Liver (tissue), 9 donors: ENCODE data around the gene AK3. TPM values are rescaled to one million over a fixed set of nuclear protein-coding genes. Genes with fewer than 3 reads are reported as not detected.

Source experiments
- DNase-seq: peaks from one replicate; pipeline ENCODE4 v3.0.0-alpha.2; 2017; ENCODE audit warnings: low spot score
- H3K27ac ChIP-seq, 2 donors: one replicate each; pipeline ENCODE4 v1.7.0; 2013; ENCODE audit warnings: inconsistent platforms in 2 of 2, low read length in 2 of 2, control low read depth in 1 of 2, low read depth in 1 of 2, mild to moderate bottlenecking in 1 of 2
- H3K27me3 ChIP-seq, 4 donors: one replicate each; pipeline versions ENCODE4 v1.6.1 to v1.7.0; 2013; ENCODE audit warnings: low read length in 3 of 4, inconsistent platforms in 1 of 4, mild to moderate bottlenecking in 1 of 4, moderate library complexity in 1 of 4; ENCODE audit not compliant: control insufficient read depth in 4 of 4, insufficient read depth in 4 of 4
- H3K36me3 ChIP-seq, 4 donors: one replicate each; pipeline versions ENCODE4 v1.6.1 to v1.7.0; 2013; ENCODE audit warnings: low read length in 3 of 4, mild to moderate bottlenecking in 3 of 4, low read depth in 1 of 4, moderate library complexity in 1 of 4; ENCODE audit not compliant: control insufficient read depth in 4 of 4, insufficient read depth in 3 of 4
- H3K4me1 ChIP-seq, 4 donors: one replicate each; pipeline versions ENCODE4 v1.6.1 to v1.7.0; 2013; ENCODE audit warnings: low read length in 3 of 4, mild to moderate bottlenecking in 3 of 4, moderate library complexity in 1 of 4; ENCODE audit not compliant: control insufficient read depth in 4 of 4, insufficient read depth in 4 of 4
- H3K4me3 ChIP-seq, 3 donors: one replicate each; pipeline versions ENCODE4 v1.6.1 to v1.7.0; 2013; ENCODE audit warnings: low read length in 3 of 3, control low read depth in 1 of 3, low read depth in 1 of 3, mild to moderate bottlenecking in 1 of 3
- H3K9ac ChIP-seq, 2 donors: one replicate each; pipeline ENCODE4 v1.7.0; 2013; ENCODE audit warnings: low read length in 2 of 2, mild to moderate bottlenecking in 2 of 2, moderate library complexity in 2 of 2, control low read depth in 1 of 2, low read depth in 1 of 2
- H3K9me3 ChIP-seq, 4 donors: one replicate each; pipeline versions ENCODE4 v1.6.1 to v1.7.0; 2013; ENCODE audit warnings: low read length in 3 of 4; ENCODE audit not compliant: control insufficient read depth in 4 of 4
- EGR1 ChIP-seq, 2 donors: IDR thresholded peaks; 2 replicates each; pipeline ENCODE4 v1.6.1; 2016 to 2018; ENCODE audit warnings: antibody characterized with exemption in 2 of 2, low read depth in 2 of 2
- FOXA1 ChIP-seq: IDR thresholded peaks from 2 replicates; pipeline ENCODE4 v1.6.1; 2016; ENCODE audit warnings: antibody characterized with exemption
- FOXA2 ChIP-seq: IDR thresholded peaks from 2 replicates; pipeline ENCODE4 v1.6.1; 2016; ENCODE audit warnings: antibody characterized with exemption
- GABPA ChIP-seq, 2 donors: IDR thresholded peaks in 1 of 2; conservative IDR thresholded peaks in 1 of 2; 2 replicates each; pipeline ENCODE4 v1.6.1; 2016; ENCODE audit warnings: antibody characterized with exemption in 2 of 2, mild to moderate bottlenecking in 1 of 2, moderate library complexity in 1 of 2
- HNF4A ChIP-seq, 2 donors: conservative IDR thresholded peaks; 2 replicates each; pipeline ENCODE4 v1.6.1; 2016; ENCODE audit warnings: antibody characterized with exemption in 2 of 2, mild to moderate bottlenecking in 2 of 2
- HNF4G ChIP-seq: IDR thresholded peaks from 2 replicates; pipeline ENCODE4 v1.6.1; 2016; ENCODE audit warnings: antibody characterized with exemption
- JUND ChIP-seq, 2 donors: IDR thresholded peaks; 2 replicates each; pipeline ENCODE4 v1.6.1; 2016; ENCODE audit warnings: antibody characterized with exemption in 2 of 2
- MAX ChIP-seq: IDR thresholded peaks from 2 replicates; pipeline ENCODE4 v1.6.1; 2016; ENCODE audit warnings: antibody characterized with exemption
- NR2F2 ChIP-seq: IDR thresholded peaks from 2 replicates; pipeline ENCODE4 v1.6.1; 2016; ENCODE audit warnings: antibody characterized with exemption
- RAD21 ChIP-seq, 2 donors: IDR thresholded peaks; 2 replicates each; pipeline ENCODE4 v1.6.1; 2016; ENCODE audit warnings: antibody characterized with exemption in 2 of 2, mild to moderate bottlenecking in 2 of 2
- REST ChIP-seq: IDR thresholded peaks from 2 replicates; pipeline ENCODE4 v1.6.1; 2016; ENCODE audit warnings: antibody characterized with exemption, mild to moderate bottlenecking
- RXRA ChIP-seq, 2 donors: IDR thresholded peaks; 2 replicates each; pipeline ENCODE4 v1.6.1; 2017 to 2018; ENCODE audit warnings: antibody characterized with exemption in 2 of 2, mild to moderate bottlenecking in 1 of 2
- SP1 ChIP-seq: IDR thresholded peaks from 2 replicates; pipeline ENCODE4 v1.6.1; 2018; ENCODE audit warnings: antibody characterized with exemption, mild to moderate bottlenecking
- TAF1 ChIP-seq: conservative IDR thresholded peaks from 2 replicates; pipeline ENCODE4 v1.6.1; 2016; ENCODE audit warnings: antibody characterized with exemption, mild to moderate bottlenecking
- YY1 ChIP-seq: IDR thresholded peaks from 2 replicates; pipeline ENCODE4 v1.6.1; 2016; ENCODE audit warnings: antibody characterized with exemption, mild to moderate bottlenecking
- ZBTB33 ChIP-seq: IDR thresholded peaks from 2 replicates; pipeline ENCODE4 v1.6.1; 2016; ENCODE audit warnings: antibody characterized with exemption
- WGBS: extraction: QIAGEN DNeasy Blood & Tissue Kit; methylation state at CpG from one replicate; pipeline ENCODE4 v1.1.7; 2013; 5-methylcytosine and 5-hydroxymethylcytosine counted together
- polyA plus RNA-seq, 2 donors: library from polyadenylated mRNA; stranded (reverse) in 1 of 2; unstranded in 1 of 2; fragments of 200-250 nt in 1 of 2; fragments of >200 nt in 1 of 2; fragmentation: Nextera tagmentation in 1 of 2; extraction: Ambion mirVana in 1 of 2; gene quantifications; one replicate each; pipeline versions ENCODE4 v1.2.1 to v1.2.3, GENCODE V29; 2013 to 2015
- total RNA-seq, 2 donors: library from RNA; depleted of rRNA; stranded (reverse); fragments of >200 nt; gene quantifications; one replicate each; pipeline ENCODE4 v1.2.3, GENCODE V29; 2014
- TF ChIP-seq, protein P1 (sequence below): IDR thresholded peaks from 2 replicates; pipeline ENCODE4 v1.6.1; 2016; ENCODE audit warnings: antibody characterized with exemption
- donor health status: healthy.
- donor health status: healthy.
- donor health status: healthy.
- donor health status: healthy.
- donor health status: healthy.

The AK3 gene
- total and polyA plus RNA-seq, 4 donors = 70.6 to 181 (median 101) TPM

DNA sequence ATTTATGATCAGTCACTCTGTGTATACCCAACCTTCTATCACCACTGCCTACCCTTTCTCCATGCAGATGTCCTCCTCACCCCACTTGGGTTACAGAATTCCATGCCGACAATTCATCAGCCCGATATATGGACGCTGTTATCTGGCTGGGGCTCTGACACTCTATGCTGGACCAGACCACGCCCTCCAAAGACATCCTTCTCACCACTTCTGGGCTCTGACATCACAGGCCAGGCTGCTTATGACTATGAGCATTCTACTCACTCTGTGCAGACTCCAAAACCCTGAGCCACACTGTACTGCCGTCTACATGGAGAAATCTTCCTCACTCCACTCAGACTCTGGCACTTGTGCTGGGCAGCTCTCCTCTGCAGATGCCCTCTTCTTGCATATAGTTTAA, 7.6 kb upstream of the AK3 start:
- H3K9me3 ChIP-seq = no peaks in the 10 kb centered on the region
- no peak overlapping the region for H3K9ac ChIP-seq
- WGBS = 93% methylated on average over 5 of the region's 5 CpGs
- no peak overlapping the region for H3K27ac ChIP-seq
- H3K27me3 ChIP-seq = no peaks in the 10 kb centered on the region
- H3K4me3 ChIP-seq = no peak overlapping the region
- TF ChIP-seq ZBTB33 (no peak), REST (no peak), FOXA1 (no peak), SP1 (no peak), RXRA (IDR thresholded peaks at IDR 0.05) (no peak), GABPA (IDR thresholded peaks at IDR 0.05 in 1 of 2, conservative IDR thresholded peaks at IDR 0.05 in 1 of 2) (no peak), TAF1 (no peak), HNF4A (conservative IDR thresholded peaks at IDR 0.05) (no peak), EGR1 (IDR thresholded peaks at IDR 0.05; ENCODE audit: low read depth in 2 of 2) (no peak), NR2F2 (no peak), JUND (IDR thresholded peaks at IDR 0.05) (no peak)
- TF ChIP-seq, protein P1, sequence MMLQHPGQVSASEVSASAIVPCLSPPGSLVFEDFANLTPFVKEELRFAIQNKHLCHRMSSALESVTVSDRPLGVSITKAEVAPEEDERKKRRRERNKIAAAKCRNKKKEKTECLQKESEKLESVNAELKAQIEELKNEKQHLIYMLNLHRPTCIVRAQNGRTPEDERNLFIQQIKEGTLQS = no peak
- no peak for DNase-seq
- no peaks in the 10 kb centered on the region for H3K36me3 ChIP-seq
- H3K4me1 ChIP-seq = no peaks in the 10 kb centered on the region

DNA sequence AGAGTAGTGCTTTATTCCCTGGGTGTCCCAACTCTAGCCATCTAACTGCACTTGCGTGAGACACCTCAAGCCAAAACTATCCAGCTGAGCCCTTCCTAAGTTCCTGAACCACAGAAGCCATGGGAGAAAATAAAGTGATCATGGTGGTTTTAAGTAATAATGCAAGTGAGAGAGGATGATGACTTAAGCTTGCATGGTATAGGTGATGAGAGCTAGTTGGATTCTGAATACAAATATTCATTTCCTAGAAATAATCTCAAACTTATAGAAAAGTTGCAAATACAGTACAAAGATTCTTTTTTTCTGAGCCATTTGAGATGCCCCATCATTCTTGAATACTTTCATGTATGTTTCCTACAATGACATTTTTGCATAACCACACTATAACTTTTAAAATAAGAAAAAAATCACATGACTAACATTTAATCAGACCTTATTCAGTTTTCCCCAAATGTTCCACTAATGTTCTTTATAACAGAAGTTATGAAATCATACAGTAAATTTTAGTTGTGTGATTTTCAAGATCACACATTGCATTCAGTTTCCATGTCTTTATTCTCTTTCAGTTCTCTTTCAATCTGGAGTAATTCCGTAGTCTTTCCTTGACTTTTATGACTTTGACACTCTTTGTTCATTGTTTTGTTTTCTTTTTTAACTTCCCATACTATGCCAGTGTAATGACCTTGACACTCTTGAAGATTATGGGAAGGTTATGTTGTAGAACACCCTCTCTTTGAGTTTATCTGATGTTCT, 5.5 kb upstream of the AK3 start:
- H3K36me3 ChIP-seq = no peaks in the 10 kb centered on the region
- TF ChIP-seq REST (no peak), NR2F2 (no peak), TAF1 (no peak), HNF4G (no peak), MAX (no peak), RXRA (IDR thresholded peaks at IDR 0.05) (no peak), FOXA2 (no peak), ZBTB33 (no peak), YY1 (no peak), RAD21 (IDR thresholded peaks at IDR 0.05) (no peak), SP1 (no peak), HNF4A (conservative IDR thresholded peaks at IDR 0.05) (no peak), FOXA1 (no peak), GABPA (IDR thresholded peaks at IDR 0.05 in 1 of 2, conservative IDR thresholded peaks at IDR 0.05 in 1 of 2) (no peak), EGR1 (IDR thresholded peaks at IDR 0.05; ENCODE audit: low read depth in 2 of 2) (no peak), JUND (IDR thresholded peaks at IDR 0.05) (no peak)
- TF ChIP-seq, protein P1 = no peak

More for the DNA sequence above, 5.5 kb upstream of the AK3 start:
- DNase-seq = no peak
- Histone ChIP-seq H3K4me3 (no peak overlapping the region), H3K27ac (no peak overlapping the region), H3K9ac (no peak overlapping the region), H3K4me1 (peaks cover 0 to 2% (median 0%) of the 10 kb centered on the region in 4 donors), H3K27me3 (no peaks in the 10 kb centered on the region), H3K9me3 (no peaks in the 10 kb centered on the region)
- WGBS = 90% methylated on average over 2 of the region's 2 CpGs
